HEK293 (cell line): ENCODE measurements around the gene ZNF48.
A peak's percentile ranks its signal among the peaks of the same experiment; 100 is the strongest.

Source experiments
- KLF1 ChIP-seq: fragments of 450-650 bp; formaldehyde crosslinking; IDR thresholded peaks from 2 replicates; pipeline ENCODE4 v1.5.1; 2016; ENCODE audit warnings: missing biosample characterization, missing genetic modification characterization
- ZBTB21 ChIP-seq: fragments of 450-650 bp; formaldehyde crosslinking; IDR thresholded peaks from 2 replicates; pipeline ENCODE4 v1.5.1; 2017; ENCODE audit warnings: missing biosample characterization, missing genetic modification characterization
- ZEB2 ChIP-seq: fragments of 450-650 bp; formaldehyde crosslinking; IDR thresholded peaks from 2 replicates; pipeline ENCODE4 v1.5.1; 2016; ENCODE audit warnings: missing biosample characterization, missing genetic modification characterization
- ZNF621 ChIP-seq: fragments of 450-650 bp; formaldehyde crosslinking; IDR thresholded peaks from 2 replicates; pipeline ENCODE4 v1.5.1; 2017; ENCODE audit warnings: missing biosample characterization, missing genetic modification characterization
- ZNF660 ChIP-seq: fragments of 450-650 bp; IDR thresholded peaks from 2 replicates; pipeline ENCODE4 v1.5.1; 2018; ENCODE audit warnings: missing biosample characterization, mild to moderate bottlenecking, missing genetic modification characterization
- TF ChIP-seq, protein P1 (sequence below): sonication (generic); formaldehyde crosslinking; IDR thresholded peaks from 2 replicates; pipeline ENCODE4 v1.8.1; 2022; ENCODE audit warnings: mild to moderate bottlenecking, moderate library complexity, missing genetic modification reagents
- TF ChIP-seq, protein P2 (sequence below): fragments of 450-650 bp; formaldehyde crosslinking; IDR thresholded peaks from 2 replicates; pipeline ENCODE4 v1.5.1; 2016; ENCODE audit warnings: missing biosample characterization, missing genetic modification characterization

DNA sequence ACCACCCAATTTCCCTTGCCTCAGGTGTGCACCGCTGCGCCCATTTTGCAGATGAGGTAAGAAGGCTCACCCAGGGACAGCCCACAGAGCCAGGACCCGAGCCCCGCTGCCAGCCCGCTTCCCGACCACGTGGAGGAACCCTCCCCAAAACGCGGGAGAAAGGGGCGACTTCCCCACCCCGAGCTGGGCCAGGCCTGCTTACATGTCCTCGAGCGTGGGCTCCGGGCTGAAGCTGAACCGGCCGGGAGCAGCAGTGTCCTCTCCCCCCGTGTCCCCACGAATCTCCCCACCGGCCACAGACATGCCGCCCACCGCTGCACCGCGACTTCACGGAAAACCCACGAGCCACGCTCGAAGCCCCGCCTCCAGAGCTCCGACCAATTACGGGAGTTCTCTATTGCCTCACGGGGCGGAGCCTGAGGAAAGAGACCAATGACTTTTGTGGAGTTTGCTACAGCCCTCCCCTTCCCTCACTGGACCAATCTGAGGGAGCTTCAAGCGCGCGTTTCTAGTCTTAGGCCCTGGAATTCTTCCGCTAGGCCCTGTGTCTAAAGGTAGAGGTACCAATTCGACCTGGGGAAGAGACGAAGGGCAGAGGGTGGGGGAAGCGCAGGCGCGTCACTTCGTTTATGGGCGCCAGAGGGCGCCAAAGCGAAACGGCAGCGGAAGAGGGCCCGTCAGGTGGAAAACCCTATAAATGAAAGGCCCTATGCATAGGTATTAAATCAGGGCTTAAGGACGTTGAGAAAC, 34.6 kb downstream of the ZNF48 start, which contains the start of gene DCTPP1:
- TF ChIP-seq, protein P1, sequence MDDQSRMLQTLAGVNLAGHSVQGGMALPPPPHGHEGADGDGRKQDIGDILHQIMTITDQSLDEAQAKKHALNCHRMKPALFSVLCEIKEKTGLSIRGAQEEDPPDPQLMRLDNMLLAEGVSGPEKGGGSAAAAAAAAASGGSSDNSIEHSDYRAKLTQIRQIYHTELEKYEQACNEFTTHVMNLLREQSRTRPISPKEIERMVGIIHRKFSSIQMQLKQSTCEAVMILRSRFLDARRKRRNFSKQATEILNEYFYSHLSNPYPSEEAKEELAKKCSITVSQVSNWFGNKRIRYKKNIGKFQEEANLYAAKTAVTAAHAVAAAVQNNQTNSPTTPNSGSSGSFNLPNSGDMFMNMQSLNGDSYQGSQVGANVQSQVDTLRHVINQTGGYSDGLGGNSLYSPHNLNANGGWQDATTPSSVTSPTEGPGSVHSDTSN (CRISPR knock-in tag), result 0 out of 2 replicates have a peak, but pooled peaks have one; percentile 35
- TF ChIP-seq, protein P2, sequence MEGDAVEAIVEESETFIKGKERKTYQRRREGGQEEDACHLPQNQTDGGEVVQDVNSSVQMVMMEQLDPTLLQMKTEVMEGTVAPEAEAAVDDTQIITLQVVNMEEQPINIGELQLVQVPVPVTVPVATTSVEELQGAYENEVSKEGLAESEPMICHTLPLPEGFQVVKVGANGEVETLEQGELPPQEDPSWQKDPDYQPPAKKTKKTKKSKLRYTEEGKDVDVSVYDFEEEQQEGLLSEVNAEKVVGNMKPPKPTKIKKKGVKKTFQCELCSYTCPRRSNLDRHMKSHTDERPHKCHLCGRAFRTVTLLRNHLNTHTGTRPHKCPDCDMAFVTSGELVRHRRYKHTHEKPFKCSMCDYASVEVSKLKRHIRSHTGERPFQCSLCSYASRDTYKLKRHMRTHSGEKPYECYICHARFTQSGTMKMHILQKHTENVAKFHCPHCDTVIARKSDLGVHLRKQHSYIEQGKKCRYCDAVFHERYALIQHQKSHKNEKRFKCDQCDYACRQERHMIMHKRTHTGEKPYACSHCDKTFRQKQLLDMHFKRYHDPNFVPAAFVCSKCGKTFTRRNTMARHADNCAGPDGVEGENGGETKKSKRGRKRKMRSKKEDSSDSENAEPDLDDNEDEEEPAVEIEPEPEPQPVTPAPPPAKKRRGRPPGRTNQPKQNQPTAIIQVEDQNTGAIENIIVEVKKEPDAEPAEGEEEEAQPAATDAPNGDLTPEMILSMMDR (tag by site-specific recombination), result peak; percentile 99
- TF ChIP-seq KLF1 (tag by site-specific recombination) (peak; percentile 92), ZNF621 (no peak), ZEB2 (tag by site-specific recombination) (peak; percentile 99), ZBTB21 (tag by site-specific recombination) (peak; percentile 53; the same call in 1 of the 2 replicates), ZNF660 (tag by site-specific recombination) (peak; percentile 96)
